GM03348 (cell line): ENCODE measurements around the gene ZACN.
"Not testable (repeated sequence)": the region's sequence is repeated elsewhere in the genome, so short reads cannot be mapped to it uniquely, and the experiment has no call there.

ENCODE experiments used
- DNase-seq: peaks from one replicate; pipeline ENCODE4 v3.0.0; 2012; ENCODE audit warnings: low spot score

The ZACN gene

GRCh38 chr17:76054112-76054476 lies 24.9 kb upstream of the ZACN start:
- no peak for DNase-seq

DNA sequence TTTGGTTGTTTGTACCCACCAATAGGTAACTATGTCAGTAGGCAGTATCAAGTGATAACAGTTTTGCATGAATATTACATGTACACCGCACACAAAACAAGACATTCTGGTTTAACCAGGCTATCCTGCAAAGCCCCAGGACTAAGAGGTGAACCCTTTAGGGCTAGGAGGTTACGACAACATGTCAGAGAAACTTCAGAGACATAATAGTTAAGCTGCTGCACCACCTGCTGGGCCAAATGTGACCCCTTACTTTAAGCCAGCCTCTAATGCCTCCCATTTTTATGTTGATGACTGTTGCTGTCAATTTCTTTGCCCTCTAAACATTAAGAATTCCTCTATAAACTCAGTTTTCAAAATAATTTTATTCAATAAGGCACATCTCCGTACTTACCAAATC lies 22.1 kb upstream of the ZACN start:
- DNase-seq = no peak

DNA sequence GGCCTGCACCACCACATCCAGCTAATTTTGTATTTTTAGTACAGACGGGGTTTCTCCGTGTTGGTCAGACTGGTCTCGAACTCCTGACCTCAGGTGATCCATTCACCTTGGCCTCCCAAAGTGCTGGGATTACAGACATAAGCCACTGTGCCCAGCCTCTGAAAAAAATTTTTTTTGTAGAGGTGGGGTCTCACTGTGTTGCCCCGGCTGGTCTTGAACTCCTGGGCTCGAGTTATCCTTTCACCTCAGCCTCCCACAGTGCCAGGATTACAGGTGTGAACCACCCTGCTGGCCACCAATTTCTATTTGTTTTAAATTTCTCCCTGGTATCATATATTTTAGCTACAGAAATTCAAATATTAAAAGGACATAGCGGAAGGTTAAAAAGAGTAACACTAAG lies 20.7 kb upstream of the ZACN start:
- not testable (repeated sequence) for DNase-seq

GRCh38 chr17:76063875-76064546 lies 15.0 kb upstream of the ZACN start:
- DNase-seq = no peak

GRCh38 chr17:76065775-76066174 lies 13.2 kb upstream of the ZACN start:
- DNase-seq = no peak

DNA sequence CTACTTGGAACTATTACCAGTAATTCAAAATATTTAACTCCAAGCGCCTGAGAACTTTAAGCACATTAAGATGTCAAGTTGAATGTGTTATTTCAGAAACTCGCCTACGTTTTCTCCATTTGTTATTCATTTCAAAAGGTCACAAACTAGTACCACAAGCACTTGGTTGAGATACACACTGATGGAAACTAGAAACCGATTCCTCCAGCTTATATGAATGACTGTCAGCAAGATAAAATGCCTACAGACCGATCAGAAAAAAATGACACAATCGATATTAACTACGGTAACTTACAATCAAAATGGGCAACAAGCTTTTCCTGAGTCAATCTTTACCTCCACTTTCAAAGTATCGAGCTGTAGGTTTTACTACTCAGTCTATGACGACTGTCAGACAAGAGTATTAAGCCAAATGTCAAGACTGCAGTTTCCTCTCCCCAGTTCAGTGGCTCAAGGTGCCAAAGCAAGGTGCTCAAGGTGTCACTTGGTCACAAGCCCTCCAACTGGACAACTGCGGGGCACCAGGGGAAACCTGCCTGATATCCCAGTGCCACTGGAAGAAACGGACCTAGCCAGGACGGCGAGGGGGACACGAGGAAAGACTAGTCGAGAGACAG lies 7.3 kb upstream of the ZACN start:
- no peak for DNase-seq

DNA sequence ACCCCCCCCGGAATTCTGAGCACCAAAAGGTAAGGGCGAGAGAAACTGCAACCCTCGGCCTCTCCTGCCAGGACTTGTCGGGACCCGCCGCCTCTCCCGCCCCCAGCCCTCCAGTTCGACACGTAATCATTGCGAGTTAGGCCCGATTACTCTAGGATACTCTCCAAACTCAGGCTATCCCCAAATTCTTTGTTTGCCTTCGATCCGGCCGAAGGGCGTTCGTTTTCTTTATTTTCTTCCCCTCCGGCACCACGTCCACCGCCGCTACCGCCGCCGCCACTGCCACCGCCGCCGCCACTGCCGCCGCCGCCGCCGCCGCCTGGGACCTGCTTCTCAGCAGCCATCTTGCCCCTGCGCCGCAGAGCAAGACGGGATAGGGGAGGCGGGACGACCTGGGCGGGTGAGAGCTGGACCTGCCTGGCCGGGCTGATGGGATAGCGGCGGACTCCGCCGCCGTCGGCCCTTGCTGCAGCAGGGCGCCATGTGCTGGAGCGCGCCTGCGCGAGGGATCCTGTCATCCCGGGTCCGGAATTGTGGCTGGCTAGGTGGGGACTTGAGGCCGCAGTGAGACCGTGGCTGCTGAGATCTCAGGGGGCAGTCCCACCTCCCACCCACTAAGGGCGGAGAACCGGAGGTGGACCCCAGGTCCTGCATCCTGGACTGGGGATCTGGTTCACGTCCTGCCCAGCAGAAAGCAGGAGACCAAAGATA lies 6.7 kb upstream of the ZACN start, which contains the start of gene SRP68:
Gene SRP68, minus strand, starts transcription at position 370 of the 711 bp plus-strand sequence. Its CDS starts 26 bp downstream, at position 344.
- peak; percentile 97 for DNase-seq

DNA sequence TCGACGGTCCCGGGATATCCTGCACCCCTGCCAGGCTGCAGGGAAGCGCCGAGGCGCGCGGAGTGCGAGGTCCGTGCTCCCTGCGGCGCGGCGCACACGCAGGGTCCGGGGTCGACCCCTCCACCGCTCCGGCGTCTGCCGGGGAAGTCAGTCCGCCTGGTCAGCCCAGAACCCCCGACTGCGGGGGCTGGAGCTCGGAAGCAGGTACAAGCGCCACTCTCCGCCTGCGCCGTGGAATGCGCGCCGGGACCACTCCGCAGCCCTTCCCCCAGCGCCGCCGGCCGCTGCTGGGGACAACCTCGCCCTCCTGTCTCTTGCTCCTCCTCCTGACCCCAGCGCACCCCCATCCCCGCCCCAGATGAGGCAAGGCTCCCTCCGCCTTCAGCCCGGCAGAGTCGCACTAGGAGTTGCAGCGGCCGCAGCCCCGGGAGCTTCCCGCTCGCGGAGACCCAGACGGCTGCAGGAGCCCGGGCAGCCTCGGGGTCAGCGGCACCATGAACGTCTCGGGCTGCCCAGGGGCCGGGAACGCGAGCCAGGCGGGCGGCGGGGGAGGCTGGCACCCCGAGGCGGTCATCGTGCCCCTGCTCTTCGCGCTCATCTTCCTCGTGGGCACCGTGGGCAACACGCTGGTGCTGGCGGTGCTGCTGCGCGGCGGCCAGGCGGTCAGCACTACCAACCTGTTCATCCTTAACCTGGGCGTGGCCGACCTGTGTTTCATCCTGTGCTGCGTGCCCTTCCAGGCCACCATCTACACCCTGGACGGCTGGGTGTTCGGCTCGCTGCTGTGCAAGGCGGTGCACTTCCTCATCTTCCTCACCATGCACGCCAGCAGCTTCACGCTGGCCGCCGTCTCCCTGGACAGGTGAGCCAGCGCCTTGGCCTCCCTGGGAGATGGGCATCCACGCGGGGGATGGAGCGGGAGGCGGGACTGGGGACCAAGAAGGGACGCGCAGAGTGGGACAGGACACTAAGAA lies 4.3 kb upstream of the ZACN start, which contains the start of gene GALR2:
Gene GALR2, plus strand, starts transcription at position 392 of the 974 bp plus-strand sequence. Its CDS starts 103 bp downstream, at position 495.
- DNase-seq = no peak

GRCh38 chr17:76075364-76076145 lies 3.4 kb upstream of the ZACN start:
- DNase-seq = no peak

GRCh38 chr17:76076146-76076764 lies 2.7 kb upstream of the ZACN start:
- DNase-seq = no peak

DNA sequence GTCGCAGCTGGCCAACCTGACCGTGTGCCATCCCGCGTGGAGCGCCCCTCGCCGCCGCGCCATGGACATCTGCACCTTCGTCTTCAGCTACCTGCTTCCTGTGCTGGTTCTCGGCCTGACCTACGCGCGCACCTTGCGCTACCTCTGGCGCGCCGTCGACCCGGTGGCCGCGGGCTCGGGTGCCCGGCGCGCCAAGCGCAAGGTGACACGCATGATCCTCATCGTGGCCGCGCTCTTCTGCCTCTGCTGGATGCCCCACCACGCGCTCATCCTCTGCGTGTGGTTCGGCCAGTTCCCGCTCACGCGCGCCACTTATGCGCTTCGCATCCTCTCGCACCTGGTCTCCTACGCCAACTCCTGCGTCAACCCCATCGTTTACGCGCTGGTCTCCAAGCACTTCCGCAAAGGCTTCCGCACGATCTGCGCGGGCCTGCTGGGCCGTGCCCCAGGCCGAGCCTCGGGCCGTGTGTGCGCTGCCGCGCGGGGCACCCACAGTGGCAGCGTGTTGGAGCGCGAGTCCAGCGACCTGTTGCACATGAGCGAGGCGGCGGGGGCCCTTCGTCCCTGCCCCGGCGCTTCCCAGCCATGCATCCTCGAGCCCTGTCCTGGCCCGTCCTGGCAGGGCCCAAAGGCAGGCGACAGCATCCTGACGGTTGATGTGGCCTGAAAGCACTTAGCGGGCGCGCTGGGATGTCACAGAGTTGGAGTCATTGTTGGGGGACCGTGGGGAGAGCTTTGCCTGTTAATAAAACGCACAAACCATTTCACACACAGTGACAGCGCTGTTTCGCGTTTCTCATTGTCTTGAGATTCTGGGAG lies 2.0 kb upstream of the ZACN start:
- no peak for DNase-seq

DNA sequence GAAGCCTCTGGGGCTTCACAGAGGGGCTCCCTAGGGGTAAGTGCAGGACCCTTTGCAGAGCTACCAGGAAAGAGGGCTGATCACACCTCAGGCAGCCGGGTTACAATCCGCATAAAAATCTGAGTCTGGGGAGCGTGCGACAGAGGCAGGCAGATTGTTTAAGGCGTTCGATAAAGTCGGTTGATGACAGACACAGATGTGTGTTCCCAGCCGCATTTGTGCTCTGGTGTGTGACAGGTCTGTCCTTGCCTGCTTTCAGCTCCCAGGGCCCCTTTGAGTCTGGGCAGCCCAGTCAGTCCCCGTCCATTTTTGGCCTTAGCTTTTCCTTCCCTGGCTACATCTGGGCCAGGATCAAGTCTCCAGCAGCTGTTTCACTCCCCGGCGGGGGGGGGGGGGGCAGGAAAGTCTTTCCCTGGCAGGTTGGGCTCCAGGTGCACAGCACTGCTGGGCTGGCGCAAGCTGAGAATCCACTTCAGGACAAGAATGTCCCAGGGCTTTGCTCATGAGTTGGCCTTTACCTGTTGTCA lies 1.3 kb upstream of the ZACN start:
- DNase-seq = no peak

- DNase-seq = not testable (repeated sequence)
Measured at GRCh38 chr17:76078370-76078769, 612 bp upstream of the ZACN start.

- DNase-seq = no peak
Measured at GRCh38 chr17:76079535-76079955, 563 bp downstream of the ZACN start.

- DNase-seq = no peak
Measured at GRCh38 chr17:76079956-76080767, 1.2 kb downstream of the ZACN start.

DNA sequence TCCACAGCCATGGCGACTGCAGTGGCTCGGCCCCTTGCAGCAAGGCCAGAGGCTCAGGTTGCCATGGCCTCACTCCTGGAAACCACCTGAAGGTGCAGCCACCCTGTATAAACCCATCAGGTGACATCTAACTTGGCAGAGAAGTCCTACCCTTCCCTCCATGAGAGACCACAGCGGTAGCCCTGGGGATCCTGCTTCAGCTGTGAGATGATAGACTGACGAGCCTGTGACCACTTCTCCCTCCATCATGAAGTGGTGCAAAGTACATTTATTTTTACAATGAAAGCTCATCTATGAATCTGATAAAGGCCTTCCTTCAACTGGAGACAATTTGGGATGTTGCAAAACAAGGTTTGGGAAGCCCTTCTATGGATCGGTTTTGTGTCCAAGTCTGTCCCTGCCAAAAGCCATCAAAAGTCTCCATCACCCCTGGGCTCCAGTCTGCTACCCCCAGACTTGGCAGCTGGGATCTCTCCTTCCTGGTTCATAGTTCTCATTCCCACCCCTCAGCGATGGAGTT lies 1.8 kb downstream of the ZACN start:
- no peak for DNase-seq

GRCh38 chr17:76081295-76082210 lies 2.6 kb downstream of the ZACN start:
- no peak for DNase-seq
